SK-N-SH (cell line): ENCODE results near the gene RMC1. TPM values are rescaled to one million over a fixed set of nuclear protein-coding genes. Genes with fewer than 3 reads are reported as not detected.
"Not testable (repeated sequence)": the region's sequence is repeated elsewhere in the genome, so short reads cannot be mapped to it uniquely, and the experiment has no call there.

ENCODE experiments used
- CTCF ChIA-PET: fragments of 300-600, 350-600 bp; formaldehyde crosslinking; extraction: SDS; loops from one replicate; lab custom pipeline; 2021; lab: Yijun Ruan, JAX
- POLR2A ChIA-PET: fragments of 350-600 bp; sonication (Branson Sonifier 250); formaldehyde crosslinking; extraction: SDS; loops from one replicate; lab custom pipeline; 2020; ENCODE audit warnings: antibody characterized with exemption, inconsistent platforms; lab: Yijun Ruan, JAX
- DNase-seq: peaks from one replicate; pipeline ENCODE4 v3.0.0; 2012
- H2AFZ ChIP-seq: fragments of 200-600 bp; sonication (generic); 2 replicates; pipeline ENCODE4 v1.8.1; 2016; ENCODE audit warnings: antibody characterized with exemption, mild to moderate bottlenecking, low read depth
- H3F3A ChIP-seq: fragments of 200-600 bp; sonication (generic); replicated peaks from 2 replicates; pipeline ENCODE3; 2016; ENCODE audit warnings: antibody characterized with exemption, mild to moderate bottlenecking; ENCODE audit not compliant: insufficient read depth
- H3K27ac ChIP-seq, 2 experiments: fragments of 200-500 bp in 1 of 2; fragments of 200-600 bp in 1 of 2; sonication (Bioruptor generic) in 1 of 2; sonication (generic), shearing (Covaris generic) in 1 of 2; 2 replicates each; pipeline versions ENCODE4 v1.5.1 to v1.6.1; 2014 to 2016; ENCODE audit warnings: low read depth in 2 of 2, inconsistent platforms in 1 of 2, low read length in 1 of 2, mild to moderate bottlenecking in 1 of 2, mixed read lengths in 1 of 2
- H3K27me3 ChIP-seq: fragments of 200-600 bp; sonication (generic), shearing (Covaris generic); 2 replicates; pipeline ENCODE4 v1.6.1; 2016; ENCODE audit warnings: mixed run types; ENCODE audit not compliant: insufficient read depth
- H3K36me3 ChIP-seq, 2 experiments: fragments of 200-500 bp in 1 of 2; fragments of 200-600 bp in 1 of 2; sonication (Bioruptor generic) in 1 of 2; sonication (generic) in 1 of 2; replicated peaks in 1 of 2; 2 replicates each; pipeline versions ENCODE3 to v1.5.1; 2014 to 2016; ENCODE audit warnings: low read length in 1 of 2, mild to moderate bottlenecking in 1 of 2; ENCODE audit not compliant: insufficient read depth in 2 of 2, control insufficient read depth in 1 of 2
- H3K4me1 ChIP-seq, 2 experiments: fragments of 200-500 bp in 1 of 2; fragments of 200-600 bp in 1 of 2; sonication (Bioruptor generic) in 1 of 2; sonication (generic), shearing (Covaris generic) in 1 of 2; 2 replicates each; pipeline versions ENCODE4 v1.5.1 to v1.6.1; 2014 to 2016; ENCODE audit warnings: low read depth in 1 of 2, low read length in 1 of 2, mixed run types in 1 of 2; ENCODE audit not compliant: insufficient read depth in 2 of 2, control insufficient read depth in 1 of 2
- H3K4me2 ChIP-seq: fragments of 200-600 bp; sonication (generic), shearing (Covaris generic); 2 replicates; pipeline ENCODE4 v1.6.1; 2017; ENCODE audit warnings: mixed run types
- H3K4me3 ChIP-seq, 2 experiments: fragments of 200-500 bp in 1 of 2; fragments of 200-600 bp in 1 of 2; sonication (Bioruptor generic) in 1 of 2; sonication (generic), shearing (Covaris generic) in 1 of 2; 2 replicates each; pipeline versions ENCODE4 v1.5.1 to v1.8.1; 2014 to 2016; ENCODE audit warnings: low read depth in 2 of 2, inconsistent platforms in 1 of 2, low read length in 1 of 2, mild to moderate bottlenecking in 1 of 2, mixed read lengths in 1 of 2, moderate library complexity in 1 of 2
- H3K79me2 ChIP-seq: fragments of 200-600 bp; sonication (generic); 2 replicates; pipeline ENCODE4 v1.8.1; 2017; ENCODE audit warnings: mild to moderate bottlenecking; ENCODE audit not compliant: insufficient read depth
- H3K9ac ChIP-seq: fragments of 200-600 bp; sonication (generic); 2 replicates; pipeline ENCODE4 v1.6.1; 2017; ENCODE audit warnings: mixed run types
- H3K9me2 ChIP-seq: fragments of 200-600 bp; sonication (generic); 2 replicates; pipeline ENCODE4 v1.6.1; 2017; ENCODE audit warnings: mixed run types
- H3K9me3 ChIP-seq: fragments of 200-600 bp; sonication (generic); 2 replicates; pipeline ENCODE4 v1.6.1; 2017; ENCODE audit warnings: mixed run types, mild to moderate bottlenecking, moderate library complexity
- H4K20me1 ChIP-seq: fragments of 200-600 bp; sonication (generic); 2 replicates; pipeline ENCODE4 v1.6.1; 2017; ENCODE audit warnings: mild to moderate bottlenecking, mixed run types; ENCODE audit not compliant: insufficient read depth
- EP300 ChIP-seq, 2 experiments: IDR thresholded peaks; 2 replicates each; pipeline versions ENCODE4 v1.4.0 to v1.6.1; 2012; ENCODE audit warnings: borderline replicate concordance in 1 of 2, low read depth in 1 of 2, low read length in 1 of 2
- FOXJ3 ChIP-seq: sonication (generic); formaldehyde crosslinking; IDR thresholded peaks from 2 replicates; pipeline ENCODE4 v1.5.1; 2020; ENCODE audit warnings: mild to moderate bottlenecking, missing genetic modification reagents
- GABPA ChIP-seq: IDR thresholded peaks from 2 replicates; pipeline ENCODE4 v1.4.0; 2012; ENCODE audit warnings: low read depth, mild to moderate bottlenecking
- GATA2 ChIP-seq: sonication (generic); formaldehyde crosslinking; IDR thresholded peaks from 2 replicates; pipeline ENCODE4 v1.5.0; 2020; ENCODE audit warnings: mild to moderate bottlenecking, missing genetic modification reagents
- MEF2A ChIP-seq: IDR thresholded peaks from 2 replicates; pipeline ENCODE4 v1.4.0; 2012; ENCODE audit warnings: low read depth, borderline replicate concordance
- MXI1 ChIP-seq: IDR thresholded peaks from 2 replicates; pipeline ENCODE4 v1.6.1; 2012; ENCODE audit warnings: mild to moderate bottlenecking, low read depth, low read length, improper control_type of control experiment
- POLR2AphosphoS5 ChIP-seq: IDR thresholded peaks from 2 replicates; pipeline ENCODE4 v1.6.1; 2012; ENCODE audit warnings: low read depth, low read length
- RAD21 ChIP-seq: IDR thresholded peaks from 2 replicates; pipeline ENCODE4 v1.6.1; 2012; ENCODE audit warnings: mild to moderate bottlenecking, low read length
- RCOR1 ChIP-seq: fragments of 150-350 bp; IDR thresholded peaks from 2 replicates; pipeline ENCODE4 v1.6.1; 2017; ENCODE audit warnings: antibody characterized with exemption, low read length
- TEAD4 ChIP-seq: IDR thresholded peaks from 2 replicates; pipeline ENCODE4 v1.4.0; 2012; ENCODE audit warnings: mild to moderate bottlenecking, borderline replicate concordance; ENCODE audit not compliant: insufficient read depth
- USF1 ChIP-seq: IDR thresholded peaks from 2 replicates; pipeline ENCODE4 v1.4.0; 2012; ENCODE audit warnings: low read depth, borderline replicate concordance
- YY1 ChIP-seq: IDR thresholded peaks from 2 replicates; pipeline ENCODE4 v1.4.0; 2012; ENCODE audit warnings: low read depth, mild to moderate bottlenecking
- WGBS: methylation state at CpG from one replicate; pipeline ENCODE4 v1.1.6; 2017; ENCODE audit warnings: low lambda C conversion rate; 5-methylcytosine and 5-hydroxymethylcytosine counted together
- polyA plus RNA-seq, 3 experiments: library from polyadenylated mRNA; depleted of rRNA; stranded (reverse); fragments of >200 nt; gene quantifications; 2 replicates each; pipeline ENCODE4 v1.2.3, GENCODE V29; 2012
- TF ChIP-seq, protein P1 (sequence below): IDR thresholded peaks from 2 replicates; pipeline ENCODE4; 2012
- TF ChIP-seq, protein P2 (sequence below): fragments of 200-600 bp; sonication (generic); IDR thresholded peaks from 2 replicates; pipeline ENCODE4 v1.6.1; 2017; ENCODE audit warnings: antibody characterized with exemption, mild to moderate bottlenecking, moderate library complexity
- TF ChIP-seq, protein P3 (sequence below): IDR thresholded peaks from 2 replicates; pipeline ENCODE4 v1.6.1; 2012; ENCODE audit warnings: mild to moderate bottlenecking, low read depth, low read length, moderate library complexity

Gene RMC1
- polyA plus RNA-seq, 1 of the 3 experiments (the other 2 are of a cell fraction): 26.4 TPM

GRCh38 chr18:23487738-23488570 is 15.4 kb upstream of the RMC1 start:
- H4K20me1 ChIP-seq: no peaks in the 10 kb centered on the region
- peaks cover 0 to 4% of the 10 kb centered on the region in 2 experiments for H3K36me3 ChIP-seq
- TF ChIP-seq, protein P1, sequence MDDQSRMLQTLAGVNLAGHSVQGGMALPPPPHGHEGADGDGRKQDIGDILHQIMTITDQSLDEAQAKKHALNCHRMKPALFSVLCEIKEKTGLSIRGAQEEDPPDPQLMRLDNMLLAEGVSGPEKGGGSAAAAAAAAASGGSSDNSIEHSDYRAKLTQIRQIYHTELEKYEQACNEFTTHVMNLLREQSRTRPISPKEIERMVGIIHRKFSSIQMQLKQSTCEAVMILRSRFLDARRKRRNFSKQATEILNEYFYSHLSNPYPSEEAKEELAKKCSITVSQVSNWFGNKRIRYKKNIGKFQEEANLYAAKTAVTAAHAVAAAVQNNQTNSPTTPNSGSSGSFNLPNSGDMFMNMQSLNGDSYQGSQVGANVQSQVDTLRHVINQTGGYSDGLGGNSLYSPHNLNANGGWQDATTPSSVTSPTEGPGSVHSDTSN: no peak
- TF ChIP-seq EP300 (IDR thresholded peaks at IDR 0.05; ENCODE audit: borderline replicate concordance in 1 of 2, low read depth in 1 of 2, low read length in 1 of 2) (no peak), GATA2 (CRISPR knock-in tag) (no peak), MXI1 (no peak), POLR2AphosphoS5 (no peak), TEAD4 (no peak), FOXJ3 (CRISPR knock-in tag) (no peak), GABPA (no peak), RAD21 (no peak), MEF2A (no peak), YY1 (no peak), RCOR1 (no peak), USF1 (no peak)
- TF ChIP-seq, protein P2, sequence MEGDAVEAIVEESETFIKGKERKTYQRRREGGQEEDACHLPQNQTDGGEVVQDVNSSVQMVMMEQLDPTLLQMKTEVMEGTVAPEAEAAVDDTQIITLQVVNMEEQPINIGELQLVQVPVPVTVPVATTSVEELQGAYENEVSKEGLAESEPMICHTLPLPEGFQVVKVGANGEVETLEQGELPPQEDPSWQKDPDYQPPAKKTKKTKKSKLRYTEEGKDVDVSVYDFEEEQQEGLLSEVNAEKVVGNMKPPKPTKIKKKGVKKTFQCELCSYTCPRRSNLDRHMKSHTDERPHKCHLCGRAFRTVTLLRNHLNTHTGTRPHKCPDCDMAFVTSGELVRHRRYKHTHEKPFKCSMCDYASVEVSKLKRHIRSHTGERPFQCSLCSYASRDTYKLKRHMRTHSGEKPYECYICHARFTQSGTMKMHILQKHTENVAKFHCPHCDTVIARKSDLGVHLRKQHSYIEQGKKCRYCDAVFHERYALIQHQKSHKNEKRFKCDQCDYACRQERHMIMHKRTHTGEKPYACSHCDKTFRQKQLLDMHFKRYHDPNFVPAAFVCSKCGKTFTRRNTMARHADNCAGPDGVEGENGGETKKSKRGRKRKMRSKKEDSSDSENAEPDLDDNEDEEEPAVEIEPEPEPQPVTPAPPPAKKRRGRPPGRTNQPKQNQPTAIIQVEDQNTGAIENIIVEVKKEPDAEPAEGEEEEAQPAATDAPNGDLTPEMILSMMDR: no peak
- TF ChIP-seq, protein P3, sequence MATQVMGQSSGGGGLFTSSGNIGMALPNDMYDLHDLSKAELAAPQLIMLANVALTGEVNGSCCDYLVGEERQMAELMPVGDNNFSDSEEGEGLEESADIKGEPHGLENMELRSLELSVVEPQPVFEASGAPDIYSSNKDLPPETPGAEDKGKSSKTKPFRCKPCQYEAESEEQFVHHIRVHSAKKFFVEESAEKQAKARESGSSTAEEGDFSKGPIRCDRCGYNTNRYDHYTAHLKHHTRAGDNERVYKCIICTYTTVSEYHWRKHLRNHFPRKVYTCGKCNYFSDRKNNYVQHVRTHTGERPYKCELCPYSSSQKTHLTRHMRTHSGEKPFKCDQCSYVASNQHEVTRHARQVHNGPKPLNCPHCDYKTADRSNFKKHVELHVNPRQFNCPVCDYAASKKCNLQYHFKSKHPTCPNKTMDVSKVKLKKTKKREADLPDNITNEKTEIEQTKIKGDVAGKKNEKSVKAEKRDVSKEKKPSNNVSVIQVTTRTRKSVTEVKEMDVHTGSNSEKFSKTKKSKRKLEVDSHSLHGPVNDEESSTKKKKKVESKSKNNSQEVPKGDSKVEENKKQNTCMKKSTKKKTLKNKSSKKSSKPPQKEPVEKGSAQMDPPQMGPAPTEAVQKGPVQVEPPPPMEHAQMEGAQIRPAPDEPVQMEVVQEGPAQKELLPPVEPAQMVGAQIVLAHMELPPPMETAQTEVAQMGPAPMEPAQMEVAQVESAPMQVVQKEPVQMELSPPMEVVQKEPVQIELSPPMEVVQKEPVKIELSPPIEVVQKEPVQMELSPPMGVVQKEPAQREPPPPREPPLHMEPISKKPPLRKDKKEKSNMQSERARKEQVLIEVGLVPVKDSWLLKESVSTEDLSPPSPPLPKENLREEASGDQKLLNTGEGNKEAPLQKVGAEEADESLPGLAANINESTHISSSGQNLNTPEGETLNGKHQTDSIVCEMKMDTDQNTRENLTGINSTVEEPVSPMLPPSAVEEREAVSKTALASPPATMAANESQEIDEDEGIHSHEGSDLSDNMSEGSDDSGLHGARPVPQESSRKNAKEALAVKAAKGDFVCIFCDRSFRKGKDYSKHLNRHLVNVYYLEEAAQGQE: no peak
- ChIA-PET CTCF (interaction anchor here (0.6 to 1.8 kb wide), 5 partner anchors 11 to 509 kb away, joined by 3 to 7 read pairs (median 3); no protein-coding TSS in a partner anchor), POLR2A (no interaction called here)
- H3K9me3 ChIP-seq: peaks cover 12% of the 10 kb centered on the region
- no peaks in the 10 kb centered on the region for H3K9me2 ChIP-seq
- H3K9ac ChIP-seq: no peak overlapping the region
- H3K4me3 ChIP-seq: no peak overlapping the region
- no peak overlapping the region for H3K4me2 ChIP-seq
- no peak for DNase-seq
- peaks cover 0 to 2% of the 10 kb centered on the region in 2 experiments; a peak in 1 of 4 replicates for H3K4me1 ChIP-seq
- no peaks in the 10 kb centered on the region for H3K27me3 ChIP-seq
- H3K27ac ChIP-seq: no peak overlapping the region
- WGBS: 86% methylated on average over 14 of the region's 14 CpGs
- peaks cover 15% of the 10 kb centered on the region for H3F3A ChIP-seq
- H2AFZ ChIP-seq: 0 out of 2 replicates have a peak overlapping the region, but pooled peaks have one; percentile 41
- no peaks in the 10 kb centered on the region for H3K79me2 ChIP-seq

DNA sequence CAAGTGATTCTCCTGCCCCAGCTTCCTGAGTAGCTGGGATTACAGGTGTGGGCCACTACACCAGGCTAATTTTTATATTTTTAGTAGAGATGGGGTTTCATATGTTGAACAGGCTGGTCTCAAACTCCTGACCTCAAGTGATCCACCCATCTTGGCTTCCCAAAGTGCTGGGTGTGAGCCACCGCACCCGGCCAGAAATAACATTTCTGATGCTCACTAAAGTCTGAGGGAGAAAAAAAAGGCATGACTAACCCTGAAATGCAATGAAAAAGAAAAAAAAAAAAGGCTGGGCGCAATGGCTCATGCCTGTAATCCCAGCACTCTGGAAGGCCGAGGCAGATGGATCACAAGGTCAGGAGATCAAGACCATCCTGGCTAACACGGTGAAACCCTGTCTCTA is 13.7 kb upstream of the RMC1 start:
- CTCF ChIA-PET: interaction anchor here (1.5 kb wide), 1 partner anchor 9 kb away, joined by 3 read pairs; no protein-coding TSS in a partner anchor
- H3K27me3 ChIP-seq, H3K9ac ChIP-seq, H3K27ac ChIP-seq, POLR2A ChIA-PET, H3K36me3 ChIP-seq, H3F3A ChIP-seq, H3K9me2 ChIP-seq, H3K4me1 ChIP-seq, H3K4me2 ChIP-seq, DNase-seq, H4K20me1 ChIP-seq, H2AFZ ChIP-seq, H3K4me3 ChIP-seq, H3K79me2 ChIP-seq: not testable (repeated sequence)
- H3K9me3 ChIP-seq: peaks cover 14% of the 10 kb centered on the region
- 79% methylated on average over 5 of the region's 5 CpGs for WGBS
